Fibroblast of skin of abdomen (primary cell): ENCODE data around the gene SDHAF4. TPM values are rescaled to one million over a fixed set of nuclear protein-coding genes. Genes with fewer than 3 reads are reported as not detected.
A peak's percentile ranks its signal among the peaks of the same experiment; 100 is the strongest.
"Not testable (repeated sequence)": the region's sequence is repeated elsewhere in the genome, so short reads cannot be mapped to it uniquely, and the experiment has no call there.

Source experiments
- DNase-seq: peaks from one replicate; pipeline ENCODE4 v3.0.0-alpha.2; 2013
- polyA plus RNA-seq, 2 experiments: library from polyadenylated mRNA; unstranded; fragments of 120-200 nt; gene quantifications; one replicate each; pipeline ENCODE4 v1.2.1, GENCODE V29; 2013; ENCODE audit not compliant: insufficient read length in 2 of 2

The SDHAF4 gene
- 9.6 TPM for polyA plus RNA-seq (2013, experiment 1 of 2; ENCODE audit: insufficient read length)
- polyA plus RNA-seq (2013, experiment 2 of 2; ENCODE audit: insufficient read length) = 8.0 TPM

GRCh38 chr6:70566751-70567382 is at the start of gene SDHAF4:
TSS of gene SDHAF4 (plus strand) at chr6:70566930. CDS start at chr6:70566941, 11 bp downstream.
- DNase-seq = peak; percentile 88

- no peak for DNase-seq
Observed at GRCh38 chr6:70518723-70519122, 48.0 kb upstream of the SDHAF4 start.

DNA sequence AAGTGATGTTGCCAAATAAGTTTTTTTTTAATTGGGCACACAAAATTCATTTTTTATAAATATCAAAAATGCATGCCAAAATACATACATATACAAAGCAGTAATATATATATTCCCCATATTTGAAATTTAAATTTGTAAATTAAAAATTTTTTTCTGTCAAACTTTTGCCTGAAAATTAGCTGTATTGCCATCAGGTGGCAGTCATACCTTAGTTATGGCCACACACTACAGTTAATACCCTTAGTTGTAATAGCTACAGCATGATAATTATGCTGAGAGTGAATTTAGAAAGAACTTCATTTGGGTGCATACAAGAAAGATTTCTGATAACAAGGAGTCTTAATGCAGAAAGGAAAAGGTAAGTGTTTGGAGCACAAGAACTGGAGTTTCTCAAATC is 46.2 kb upstream of the SDHAF4 start:
- DNase-seq = peak; percentile 1

GRCh38 chr6:70524721-70525286 is 41.9 kb upstream of the SDHAF4 start:
- peak; percentile 2 for DNase-seq

DNA sequence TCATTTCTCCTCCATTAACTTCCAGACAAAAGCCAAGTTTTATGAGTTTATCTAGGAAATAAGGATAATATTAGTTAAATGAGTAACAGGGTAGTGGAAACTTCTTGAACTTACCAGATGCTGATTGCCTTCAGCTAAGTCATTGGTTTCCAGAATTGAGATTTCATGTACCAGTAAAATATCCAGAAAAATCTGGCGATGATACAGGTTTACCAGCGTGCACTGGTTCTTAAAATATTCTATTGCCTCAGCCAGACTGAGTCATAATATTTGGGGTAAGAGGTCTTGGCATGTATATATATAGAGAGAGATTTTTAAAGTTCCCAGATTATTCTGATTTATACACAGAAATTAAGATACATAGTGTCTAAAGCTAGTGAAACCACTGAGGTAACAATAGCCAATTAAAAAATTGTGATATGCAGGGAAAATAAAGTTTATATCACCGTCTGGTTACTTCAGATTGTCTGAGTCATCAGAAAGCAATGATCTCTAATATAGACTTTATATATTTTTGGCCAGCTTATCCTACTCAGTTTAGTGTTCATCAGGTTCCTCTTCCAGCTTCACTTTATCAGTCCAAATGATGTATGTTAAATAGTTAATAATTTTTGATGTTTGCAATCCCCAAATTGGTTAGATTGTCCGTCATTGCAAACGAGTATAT is 39.5 kb upstream of the SDHAF4 start:
- DNase-seq = peak; percentile 46

GRCh38 chr6:70530023-70530422 is 36.7 kb upstream of the SDHAF4 start:
- no peak for DNase-seq

- no peak for DNase-seq
Observed at GRCh38 chr6:70531133-70531532, 35.6 kb upstream of the SDHAF4 start.

- no peak for DNase-seq
Observed at GRCh38 chr6:70537266-70537665, 29.5 kb upstream of the SDHAF4 start.

GRCh38 chr6:70538376-70538775 is 28.4 kb upstream of the SDHAF4 start:
- DNase-seq = no peak

- DNase-seq = no peak
Observed at GRCh38 chr6:70547313-70547712, 19.4 kb upstream of the SDHAF4 start.

GRCh38 chr6:70547905-70548304 is 18.8 kb upstream of the SDHAF4 start:
- DNase-seq = no peak

- DNase-seq = no peak
Observed at GRCh38 chr6:70549327-70549726, 17.4 kb upstream of the SDHAF4 start.

GRCh38 chr6:70551566-70551965 is 15.2 kb upstream of the SDHAF4 start:
- DNase-seq = no peak

DNA sequence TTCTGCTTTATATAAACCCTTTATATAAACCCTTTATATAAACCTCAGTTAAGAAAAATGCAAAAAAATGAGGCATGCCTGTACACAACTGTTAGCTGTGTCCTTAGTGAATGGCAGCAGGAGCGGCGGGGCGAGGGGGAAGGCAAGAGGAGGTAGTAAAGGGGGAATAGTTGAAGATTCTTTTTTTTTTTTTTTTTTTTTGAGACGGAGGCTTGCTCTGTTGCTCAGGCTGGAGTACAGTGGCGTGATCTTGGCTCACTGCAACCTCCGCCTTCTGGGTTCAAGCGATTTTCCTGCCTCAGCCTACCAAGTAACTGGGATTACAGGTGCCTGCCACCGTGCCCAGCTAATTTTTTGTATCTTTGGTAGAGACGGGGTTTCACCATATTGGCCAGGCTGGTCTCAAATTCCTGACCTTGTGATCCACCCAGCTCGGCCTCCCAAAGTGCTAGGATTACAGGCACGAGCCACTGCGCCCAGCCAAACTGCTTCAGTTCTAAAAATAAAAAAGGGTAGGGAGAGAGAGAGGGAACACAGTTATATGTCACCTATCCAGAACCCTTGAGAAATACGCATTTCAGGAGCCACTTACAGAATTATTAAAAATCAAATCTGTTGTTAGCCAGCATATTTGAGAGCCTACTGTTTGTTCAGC is 14.3 kb upstream of the SDHAF4 start:
- not testable (repeated sequence) for DNase-seq

- no peak for DNase-seq
Observed at GRCh38 chr6:70552974-70553373, 13.8 kb upstream of the SDHAF4 start.

DNA sequence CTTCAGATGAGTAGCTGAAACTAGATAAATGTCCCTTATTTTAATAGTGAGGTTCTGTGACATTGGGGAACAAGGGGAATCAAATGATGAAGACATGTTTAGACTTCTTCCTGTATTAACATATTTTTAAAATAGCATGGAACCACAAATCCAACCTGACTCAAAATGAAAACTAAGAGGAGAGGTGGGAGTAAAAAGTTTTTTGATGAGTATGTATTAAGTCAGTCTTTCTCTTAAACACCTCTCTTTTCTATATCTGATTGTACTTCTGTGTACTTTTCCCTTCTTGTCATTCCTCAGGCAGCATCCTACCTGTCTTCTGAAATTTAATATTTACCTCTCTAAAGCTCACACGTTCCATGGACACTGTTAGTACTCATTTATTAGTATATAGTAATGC is 8.7 kb upstream of the SDHAF4 start:
- no peak for DNase-seq

- not testable (repeated sequence) for DNase-seq
Observed at GRCh38 chr6:70562401-70562800, 4.3 kb upstream of the SDHAF4 start.

- DNase-seq = peak; percentile 34
Observed at GRCh38 chr6:70563530-70563929, 3.2 kb upstream of the SDHAF4 start.

- no peak for DNase-seq
Observed at GRCh38 chr6:70574643-70575042, 7.9 kb downstream of the SDHAF4 start.

- no peak for DNase-seq
Observed at GRCh38 chr6:70575899-70576495, 9.3 kb downstream of the SDHAF4 start.

DNA sequence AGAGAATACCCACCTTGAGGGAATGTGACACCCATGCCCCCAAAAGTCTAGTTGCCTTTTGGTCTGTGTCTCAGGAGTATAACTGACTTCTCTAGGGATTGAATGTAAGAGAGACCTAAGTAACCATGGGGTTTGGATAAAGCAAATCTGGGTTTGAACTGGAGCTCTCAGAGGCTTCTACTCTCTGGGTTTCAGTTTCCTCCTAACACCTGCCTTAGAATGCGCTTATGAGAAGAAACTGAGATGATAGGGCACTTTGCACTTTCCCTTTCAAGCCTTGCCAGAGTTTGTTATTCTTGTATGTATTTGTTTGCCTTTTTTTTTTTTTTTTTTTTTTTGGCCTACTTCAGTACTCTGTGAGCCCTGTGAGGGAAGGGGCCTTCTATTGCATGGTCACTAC is 19.4 kb downstream of the SDHAF4 start:
- DNase-seq = no peak

DNA sequence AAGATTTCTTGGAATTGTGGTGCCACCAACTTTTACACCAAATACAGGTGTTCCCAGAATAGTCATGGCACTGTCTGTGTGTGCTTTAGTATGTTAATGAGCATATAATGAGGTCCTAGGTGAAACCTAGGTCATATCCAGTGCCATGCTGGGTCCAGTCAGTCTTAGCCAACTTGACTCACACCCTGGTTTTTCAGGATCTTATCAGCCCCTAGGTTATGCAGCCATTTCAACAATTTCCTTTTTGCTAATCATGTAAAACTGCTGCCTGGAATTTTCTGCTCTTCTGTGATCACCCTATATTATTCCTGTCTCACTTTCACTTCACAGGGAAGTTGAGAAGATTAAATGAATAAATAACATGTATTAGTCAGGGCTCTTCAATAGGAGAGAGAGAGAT is 23.7 kb downstream of the SDHAF4 start:
- DNase-seq = no peak
